GM10266 (cell line): Measurements from ENCODE around the gene MKLN1.

Source experiments
- DNase-seq: peaks from one replicate; pipeline ENCODE4 v3.0.0; 2012; ENCODE audit errors: extremely low spot score
- TF ChIP-seq, protein P1 (sequence below): IDR thresholded peaks from 2 replicates; pipeline ENCODE4 v1.5.1; 2012; ENCODE audit warnings: mild to moderate bottlenecking, low read depth; ENCODE audit not compliant: control insufficient read depth, insufficient read depth; ENCODE audit errors: missing control alignments

MKLN1 gene

GRCh38 chr7:131538813-131539179 lies 211.1 kb downstream of the MKLN1 start:
- TF ChIP-seq, protein P1, sequence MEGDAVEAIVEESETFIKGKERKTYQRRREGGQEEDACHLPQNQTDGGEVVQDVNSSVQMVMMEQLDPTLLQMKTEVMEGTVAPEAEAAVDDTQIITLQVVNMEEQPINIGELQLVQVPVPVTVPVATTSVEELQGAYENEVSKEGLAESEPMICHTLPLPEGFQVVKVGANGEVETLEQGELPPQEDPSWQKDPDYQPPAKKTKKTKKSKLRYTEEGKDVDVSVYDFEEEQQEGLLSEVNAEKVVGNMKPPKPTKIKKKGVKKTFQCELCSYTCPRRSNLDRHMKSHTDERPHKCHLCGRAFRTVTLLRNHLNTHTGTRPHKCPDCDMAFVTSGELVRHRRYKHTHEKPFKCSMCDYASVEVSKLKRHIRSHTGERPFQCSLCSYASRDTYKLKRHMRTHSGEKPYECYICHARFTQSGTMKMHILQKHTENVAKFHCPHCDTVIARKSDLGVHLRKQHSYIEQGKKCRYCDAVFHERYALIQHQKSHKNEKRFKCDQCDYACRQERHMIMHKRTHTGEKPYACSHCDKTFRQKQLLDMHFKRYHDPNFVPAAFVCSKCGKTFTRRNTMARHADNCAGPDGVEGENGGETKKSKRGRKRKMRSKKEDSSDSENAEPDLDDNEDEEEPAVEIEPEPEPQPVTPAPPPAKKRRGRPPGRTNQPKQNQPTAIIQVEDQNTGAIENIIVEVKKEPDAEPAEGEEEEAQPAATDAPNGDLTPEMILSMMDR: no peak
- DNase-seq: no peak

GRCh38 chr7:131540491-131541162 lies 213.0 kb downstream of the MKLN1 start:
- TF ChIP-seq, protein P1: no peak
- no peak for DNase-seq

- TF ChIP-seq, protein P1: no peak
- no peak for DNase-seq
Measured at GRCh38 chr7:131543298-131543697, 215.6 kb downstream of the MKLN1 start.

DNA sequence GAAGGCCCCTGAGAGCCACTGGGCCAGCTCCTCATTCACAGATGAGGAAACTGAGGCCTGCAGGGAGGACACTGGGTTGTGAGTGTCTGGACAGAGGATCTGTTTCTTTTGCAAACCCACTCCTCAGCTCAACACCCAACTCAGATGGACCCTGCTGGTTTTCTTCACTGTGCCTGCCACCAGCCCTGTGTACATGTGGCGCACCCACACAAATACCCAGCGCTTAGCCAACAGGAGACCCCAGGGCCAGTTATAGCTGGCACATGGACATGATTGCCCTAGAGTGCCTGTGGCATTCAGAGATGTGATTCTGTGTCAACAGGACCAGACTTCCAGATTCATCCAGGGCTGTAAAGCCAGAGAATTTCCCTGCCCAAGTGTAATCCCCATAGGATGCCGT lies 216.3 kb downstream of the MKLN1 start:
- no peak for DNase-seq
- TF ChIP-seq, protein P1: no peak

- DNase-seq: no peak
Measured at GRCh38 chr7:131544449-131545301, 217.0 kb downstream of the MKLN1 start.

DNA sequence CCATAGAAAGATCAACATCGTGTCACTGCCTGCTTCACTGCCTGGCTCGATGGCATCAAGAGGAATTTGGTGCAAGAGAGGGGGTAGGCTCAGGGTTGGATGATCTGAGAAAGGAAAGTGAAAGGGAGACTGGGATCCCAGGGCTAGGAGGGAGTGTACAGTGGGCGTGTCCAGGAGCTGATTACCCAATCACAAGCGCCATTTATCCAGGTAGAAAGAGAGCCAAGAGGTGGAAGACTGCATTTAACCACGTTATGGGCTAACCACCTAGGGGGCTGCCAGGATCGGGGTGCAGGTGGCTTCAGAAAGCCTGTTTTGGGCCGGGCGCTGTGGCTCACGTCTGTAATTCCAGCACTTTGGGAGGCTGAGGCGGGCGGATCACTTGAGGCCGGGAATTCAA lies 218.4 kb downstream of the MKLN1 start:
- TF ChIP-seq, protein P1: no peak
- no peak for DNase-seq

More at GRCh38 chr7:131544449-131545301, 217.0 kb downstream of the MKLN1 start:
- TF ChIP-seq, protein P1: peak; percentile 24
